Measurements from ENCODE around the gene SERPINI1.
"Not testable (repeated sequence)": the region's sequence is repeated elsewhere in the genome, so short reads cannot be mapped to it uniquely, and the experiment has no call there.

SERPINI1 gene

GRCh38 chr3:167810236-167810635, 74.7 kb downstream of the SERPINI1 start:
- DNase-seq = no peak

- no peak for DNase-seq
Observed at GRCh38 chr3:167811031-167811430, 75.5 kb downstream of the SERPINI1 start.

GRCh38 chr3:167813169-167814123, 77.9 kb downstream of the SERPINI1 start:
- no peak for DNase-seq

- DNase-seq = peak; percentile 83
Observed at GRCh38 chr3:167814441-167814951, 79.0 kb downstream of the SERPINI1 start.

- DNase-seq = no peak
Observed at GRCh38 chr3:167816953-167817352, 81.4 kb downstream of the SERPINI1 start.

- DNase-seq = no peak
Observed at GRCh38 chr3:167820102-167820865, 84.8 kb downstream of the SERPINI1 start.

GRCh38 chr3:167821248-167821805, 85.8 kb downstream of the SERPINI1 start:
- DNase-seq = no peak

- DNase-seq = no peak
Observed at GRCh38 chr3:167823738-167824137, 88.2 kb downstream of the SERPINI1 start.

GRCh38 chr3:167827588-167827987, 92.1 kb downstream of the SERPINI1 start:
- not testable (repeated sequence) for DNase-seq

- no peak for DNase-seq
Observed at GRCh38 chr3:167829071-167829470, 93.5 kb downstream of the SERPINI1 start.

- no peak for DNase-seq
Observed at GRCh38 chr3:167830007-167830406, 94.5 kb downstream of the SERPINI1 start.

GRCh38 chr3:167835359-167835758, 99.8 kb downstream of the SERPINI1 start:
- no peak for DNase-seq

- DNase-seq = no peak
Observed at GRCh38 chr3:167835953-167836352, 100.4 kb downstream of the SERPINI1 start.

GRCh38 chr3:167837466-167837865, 101.9 kb downstream of the SERPINI1 start:
- DNase-seq = no peak

- no peak for DNase-seq
Observed at GRCh38 chr3:167839460-167840134, 104.1 kb downstream of the SERPINI1 start.

- DNase-seq = no peak
Observed at GRCh38 chr3:167840247-167840646, 104.7 kb downstream of the SERPINI1 start.

GRCh38 chr3:167843481-167843880, 108.0 kb downstream of the SERPINI1 start:
- DNase-seq = no peak

GRCh38 chr3:167843886-167844285, 108.4 kb downstream of the SERPINI1 start:
- DNase-seq = no peak

GRCh38 chr3:167844528-167844927, 109.0 kb downstream of the SERPINI1 start:
- DNase-seq = no peak

GRCh38 chr3:167851171-167851570, 115.7 kb downstream of the SERPINI1 start:
- DNase-seq = no peak

GRCh38 chr3:167851749-167852148, 116.2 kb downstream of the SERPINI1 start:
- DNase-seq = no peak

GRCh38 chr3:167852216-167852615, 116.7 kb downstream of the SERPINI1 start:
- DNase-seq = no peak

GRCh38 chr3:167854063-167854462, 118.5 kb downstream of the SERPINI1 start:
- DNase-seq = no peak
